CD8-positive, alpha-beta memory T cell (primary cell): ENCODE results near the gene PARD3. TPM values are rescaled to one million over a fixed set of nuclear protein-coding genes. Genes with fewer than 3 reads are reported as not detected.

ENCODE experiments used
- CTCF ChIA-PET: fragments of 350-600 bp; sonication (Branson Sonifier 250); formaldehyde crosslinking; loops from one replicate; lab custom pipeline; 2021; ENCODE audit warnings: antibody characterized with exemption; lab: Charles Lee
- POLR2A ChIA-PET: fragments of 350-600 bp; sonication (Branson Sonifier 250); formaldehyde crosslinking; loops from one replicate; lab custom pipeline; 2021; ENCODE audit warnings: antibody characterized with exemption; lab: Charles Lee
- DNase-seq, 5 donors: peaks; one replicate each; pipeline versions ENCODE4 v3.0.0 to v3.0.0-alpha.2; 2020 to 2022; ENCODE audit warnings: mixed read lengths in 1 of 5
- H3K27ac ChIP-seq: one replicate; pipeline ENCODE4 v1.7.0; 2013; ENCODE audit warnings: low read depth, mild to moderate bottlenecking, low read length, moderate library complexity
- H3K27me3 ChIP-seq: 2 replicates; pipeline ENCODE4 v1.7.0; 2013; ENCODE audit warnings: low read length, mild to moderate bottlenecking; ENCODE audit not compliant: insufficient read depth, poor library complexity, severe bottlenecking
- H3K36me3 ChIP-seq: 2 replicates; pipeline ENCODE4 v1.7.0; 2013; ENCODE audit warnings: mild to moderate bottlenecking, low read length, moderate library complexity; ENCODE audit not compliant: insufficient read depth
- H3K4me1 ChIP-seq: 2 replicates; pipeline ENCODE4 v1.7.0; 2013; ENCODE audit warnings: mild to moderate bottlenecking, low read length, moderate library complexity; ENCODE audit not compliant: insufficient read depth
- H3K4me3 ChIP-seq: 2 replicates; pipeline ENCODE4 v1.7.0; 2013; ENCODE audit warnings: mild to moderate bottlenecking, low read length
- H3K9me3 ChIP-seq: 2 replicates; pipeline ENCODE4 v1.7.0; 2013; ENCODE audit warnings: mild to moderate bottlenecking, low read length
- H3K27ac Mint-ChIP-seq, 8 donors: one replicate each; pipeline ENCODE4 v1.8.0; 2020 to 2021; ENCODE audit warnings: mixed read lengths in 8 of 8, mild to moderate bottlenecking in 6 of 8, inconsistent platforms in 3 of 8, moderate library complexity in 3 of 8
- H3K27me3 Mint-ChIP-seq, 2 donors: one replicate each; pipeline ENCODE4 v1.8.0; 2020 to 2021; ENCODE audit warnings: mixed read lengths in 2 of 2, mild to moderate bottlenecking in 1 of 2, moderate library complexity in 1 of 2
- H3K36me3 Mint-ChIP-seq, 3 donors: one replicate each; pipeline ENCODE4 v1.8.0; 2020 to 2021; ENCODE audit warnings: mixed read lengths in 3 of 3, inconsistent platforms in 1 of 3, mild to moderate bottlenecking in 1 of 3
- H3K4me1 Mint-ChIP-seq, 3 donors: one replicate each; pipeline ENCODE4 v1.8.0; 2020 to 2021; ENCODE audit warnings: mixed read lengths in 3 of 3, inconsistent platforms in 1 of 3, mild to moderate bottlenecking in 1 of 3
- H3K4me3 Mint-ChIP-seq, 7 donors: one replicate each; pipeline ENCODE4 v1.8.0; 2020 to 2021; ENCODE audit warnings: mixed read lengths in 7 of 7, mild to moderate bottlenecking in 6 of 7, moderate library complexity in 4 of 7, inconsistent platforms in 2 of 7
- H3K9me3 Mint-ChIP-seq, 5 donors: one replicate each; pipeline ENCODE4 v1.8.0; 2020 to 2022; ENCODE audit warnings: mixed read lengths in 5 of 5, mild to moderate bottlenecking in 3 of 5, moderate library complexity in 2 of 5, inconsistent platforms in 1 of 5
- polyA plus RNA-seq: library from polyadenylated mRNA; unstranded; fragments of 300-500 nt; fragmentation: Illumina TruSeq; gene quantifications from one replicate; pipeline ENCODE4 v1.2.3, GENCODE V29; 2021
- total RNA-seq, 2 experiments: library from RNA; stranded (reverse); gene quantifications; one replicate each; pipeline ENCODE4 v1.2.3, GENCODE V29; 2021

PARD3 gene
- total and polyA plus RNA-seq, 3 experiments from 2014 or later, result 0.27 to 0.46 TPM; not detected in 1

- H3K9me3 ChIP-seq, result no peaks in the 10 kb centered on the region
- no peaks in the 10 kb centered on the region for H3K27me3 Mint-ChIP-seq
- H3K4me3 ChIP-seq, result no peak overlapping the region
- no peaks in the 10 kb centered on the region for H3K4me1 ChIP-seq
- no peaks in the 10 kb centered on the region for H3K36me3 ChIP-seq
- H3K9me3 Mint-ChIP-seq, result peaks cover 0 to 4% (median 0%) of the 10 kb centered on the region in 5 donors
- no peaks in the 10 kb centered on the region for H3K27me3 ChIP-seq
- H3K36me3 Mint-ChIP-seq, result no peaks in the 10 kb centered on the region
- CTCF ChIA-PET, result no interaction called here
- POLR2A ChIA-PET, result no interaction called here
- H3K4me1 Mint-ChIP-seq, result no peaks in the 10 kb centered on the region
- no peak overlapping the region for H3K4me3 Mint-ChIP-seq
- no peak overlapping the region for H3K27ac ChIP-seq
- DNase-seq, result no peak
- H3K27ac Mint-ChIP-seq, result no peak overlapping the region
Measured at GRCh38 chr10:34147641-34148304, 667.3 kb downstream of the PARD3 start.

DNA sequence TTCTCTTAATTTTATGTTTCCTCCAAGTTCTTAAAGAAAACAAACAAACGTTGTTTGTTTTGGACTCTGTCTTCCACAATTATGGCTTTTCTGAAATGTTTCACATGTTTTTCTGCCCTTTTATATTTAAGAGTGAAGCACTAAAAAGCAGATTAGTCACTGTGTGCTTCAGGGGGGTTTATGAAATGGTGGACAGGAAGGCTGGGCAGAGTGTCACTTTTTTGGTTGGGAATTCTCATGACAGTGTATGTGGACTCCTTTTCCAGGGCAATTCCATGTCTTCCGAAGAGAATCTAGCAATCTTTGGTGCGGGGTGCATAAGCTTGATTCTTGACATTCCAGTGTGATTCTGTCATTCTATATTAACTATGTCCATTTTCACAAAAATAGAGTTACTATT lies 669.4 kb downstream of the PARD3 start:
- POLR2A ChIA-PET, result no interaction called here
- Histone ChIP-seq H3K36me3 (no peaks in the 10 kb centered on the region), H3K9me3 (no peaks in the 10 kb centered on the region), H3K27ac (no peak overlapping the region), H3K27me3 (no peaks in the 10 kb centered on the region), H3K4me3 (no peak overlapping the region), H3K4me1 (no peaks in the 10 kb centered on the region)
- H3K27me3 Mint-ChIP-seq, result no peaks in the 10 kb centered on the region
- DNase-seq, result no peak
- CTCF ChIA-PET, result no interaction called here
- peak overlapping the region in 1 of 8 donors; percentile 13 for H3K27ac Mint-ChIP-seq
- peaks cover 0 to 3% (median 0%) of the 10 kb centered on the region in 3 donors for H3K36me3 Mint-ChIP-seq
- H3K9me3 Mint-ChIP-seq, result peaks cover 0 to 6% (median 0%) of the 10 kb centered on the region in 5 donors
- H3K4me1 Mint-ChIP-seq, result no peaks in the 10 kb centered on the region
- H3K4me3 Mint-ChIP-seq, result no peak overlapping the region

DNA sequence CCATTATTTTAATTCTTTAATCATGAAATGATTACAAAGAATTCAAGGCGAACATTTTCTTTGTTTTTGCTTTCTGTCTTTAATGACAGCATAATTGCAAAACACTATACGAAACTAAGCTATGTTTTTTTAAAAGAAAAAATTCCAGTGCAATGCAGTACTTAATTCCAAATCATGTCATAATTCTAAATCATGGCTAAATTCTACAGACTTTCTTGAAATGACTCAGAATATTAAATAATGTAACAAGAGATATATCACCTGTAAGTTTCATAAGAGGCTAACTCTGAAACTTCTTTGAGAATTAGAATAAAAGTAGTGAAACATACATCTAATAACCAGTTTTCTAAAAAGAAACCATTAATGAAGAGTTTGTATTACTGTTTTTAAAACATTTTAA lies 671.6 kb downstream of the PARD3 start:
- Mint-ChIP-seq H3K27ac (no peak overlapping the region), H3K36me3 (peaks cover 0 to 3% (median 0%) of the 10 kb centered on the region in 3 donors), H3K4me3 (no peak overlapping the region), H3K4me1 (no peaks in the 10 kb centered on the region), H3K27me3 (no peaks in the 10 kb centered on the region), H3K9me3 (peaks cover 0 to 6% (median 0%) of the 10 kb centered on the region in 5 donors)
- Histone ChIP-seq H3K36me3 (no peaks in the 10 kb centered on the region), H3K4me3 (no peak overlapping the region), H3K27me3 (no peaks in the 10 kb centered on the region), H3K4me1 (no peaks in the 10 kb centered on the region), H3K27ac (no peak overlapping the region), H3K9me3 (no peaks in the 10 kb centered on the region)
- CTCF ChIA-PET, result no interaction called here
- POLR2A ChIA-PET, result no interaction called here
- no peak for DNase-seq

DNA sequence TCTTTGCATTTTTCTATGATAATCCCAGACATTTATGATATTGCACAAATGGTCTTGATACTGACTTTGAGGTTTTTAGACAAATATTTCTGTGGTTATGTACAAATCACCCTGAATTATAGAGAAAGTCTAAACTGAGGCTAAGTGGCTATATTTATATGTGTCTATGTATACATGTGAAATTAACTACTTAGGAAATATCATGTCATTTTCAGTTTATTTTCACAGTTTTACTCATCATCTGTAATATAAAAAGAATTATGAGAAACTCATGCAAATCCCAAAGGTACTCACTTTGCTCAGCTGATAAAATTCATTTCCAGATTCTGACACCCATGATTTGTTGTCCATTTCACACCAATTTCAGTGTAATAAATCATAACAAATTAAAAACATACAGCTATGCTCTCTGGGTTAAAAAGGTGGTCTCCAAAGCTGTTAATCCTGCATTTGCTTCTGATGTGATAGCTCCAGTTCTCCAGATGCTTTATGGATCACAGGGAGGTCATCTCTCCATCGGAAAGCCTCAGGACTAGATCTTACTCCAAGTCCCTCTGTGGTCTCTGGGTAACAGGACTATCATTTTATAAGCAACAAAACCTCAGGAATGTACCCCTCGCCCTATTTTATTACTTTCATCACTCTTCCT lies 673.9 kb downstream of the PARD3 start:
- H3K4me1 Mint-ChIP-seq, result no peaks in the 10 kb centered on the region
- POLR2A ChIA-PET, result no interaction called here
- no peaks in the 10 kb centered on the region for H3K4me1 ChIP-seq
- peaks cover 0 to 6% (median 0%) of the 10 kb centered on the region in 5 donors for H3K9me3 Mint-ChIP-seq
- no peaks in the 10 kb centered on the region for H3K27me3 Mint-ChIP-seq
- CTCF ChIA-PET, result no interaction called here
- no peak for DNase-seq
- no peak overlapping the region for H3K4me3 ChIP-seq
- H3K4me3 Mint-ChIP-seq, result no peak overlapping the region
- no peak overlapping the region for H3K27ac Mint-ChIP-seq
- H3K27me3 ChIP-seq, result no peaks in the 10 kb centered on the region
- H3K36me3 ChIP-seq, result no peaks in the 10 kb centered on the region
- no peaks in the 10 kb centered on the region for H3K9me3 ChIP-seq
- peaks cover 0 to 3% (median 0%) of the 10 kb centered on the region in 3 donors for H3K36me3 Mint-ChIP-seq
- H3K27ac ChIP-seq, result no peak overlapping the region

GRCh38 chr10:34139559-34139958 lies 675.5 kb downstream of the PARD3 start:
- H3K27me3 ChIP-seq, result no peaks in the 10 kb centered on the region
- Mint-ChIP-seq H3K27ac (no peak overlapping the region), H3K4me1 (no peaks in the 10 kb centered on the region), H3K4me3 (no peak overlapping the region), H3K27me3 (no peaks in the 10 kb centered on the region), H3K36me3 (peaks cover 0 to 3% (median 0%) of the 10 kb centered on the region in 3 donors), H3K9me3 (peaks cover 0 to 6% (median 0%) of the 10 kb centered on the region in 5 donors)
- H3K9me3 ChIP-seq, result no peaks in the 10 kb centered on the region
- no peaks in the 10 kb centered on the region for H3K4me1 ChIP-seq
- H3K36me3 ChIP-seq, result no peaks in the 10 kb centered on the region
- no peak overlapping the region for H3K4me3 ChIP-seq
- DNase-seq, result no peak
- no peak overlapping the region for H3K27ac ChIP-seq
- POLR2A ChIA-PET, result no interaction called here
- CTCF ChIA-PET, result no interaction called here

GRCh38 chr10:34137955-34138354 lies 677.1 kb downstream of the PARD3 start:
- Histone ChIP-seq H3K9me3 (no peaks in the 10 kb centered on the region), H3K4me1 (no peaks in the 10 kb centered on the region), H3K36me3 (no peaks in the 10 kb centered on the region), H3K4me3 (no peak overlapping the region), H3K27ac (no peak overlapping the region), H3K27me3 (no peaks in the 10 kb centered on the region)
- Mint-ChIP-seq H3K4me1 (no peaks in the 10 kb centered on the region), H3K27ac (no peak overlapping the region), H3K4me3 (no peak overlapping the region), H3K36me3 (peaks cover 0 to 3% (median 0%) of the 10 kb centered on the region in 3 donors), H3K27me3 (no peaks in the 10 kb centered on the region), H3K9me3 (peaks cover 0 to 3% (median 0%) of the 10 kb centered on the region in 5 donors)
- no peak for DNase-seq
- POLR2A ChIA-PET, result no interaction called here
- CTCF ChIA-PET, result no interaction called here

- DNase-seq, result no peak
- POLR2A ChIA-PET, result no interaction called here
- no peaks in the 10 kb centered on the region for H3K9me3 ChIP-seq
- no peaks in the 10 kb centered on the region for H3K4me1 ChIP-seq
- Mint-ChIP-seq H3K36me3 (peaks cover 0 to 3% (median 0%) of the 10 kb centered on the region in 3 donors), H3K27me3 (no peaks in the 10 kb centered on the region), H3K4me1 (no peaks in the 10 kb centered on the region), H3K9me3 (no peaks in the 10 kb centered on the region), H3K27ac (no peak overlapping the region), H3K4me3 (no peak overlapping the region)
- H3K27ac ChIP-seq, result no peak overlapping the region
- CTCF ChIA-PET, result no interaction called here
- no peaks in the 10 kb centered on the region for H3K36me3 ChIP-seq
- H3K4me3 ChIP-seq, result no peak overlapping the region
- no peaks in the 10 kb centered on the region for H3K27me3 ChIP-seq
Measured at GRCh38 chr10:34137201-34137600, 677.9 kb downstream of the PARD3 start.

GRCh38 chr10:34135515-34135914 lies 679.6 kb downstream of the PARD3 start:
- ChIA-PET CTCF (no interaction called here), POLR2A (no interaction called here)
- Histone ChIP-seq H3K36me3 (no peaks in the 10 kb centered on the region), H3K4me1 (no peaks in the 10 kb centered on the region), H3K4me3 (no peak overlapping the region), H3K27ac (no peak overlapping the region), H3K9me3 (no peaks in the 10 kb centered on the region), H3K27me3 (no peaks in the 10 kb centered on the region)
- DNase-seq, result no peak
- H3K27me3 Mint-ChIP-seq, result no peaks in the 10 kb centered on the region
- no peaks in the 10 kb centered on the region for H3K36me3 Mint-ChIP-seq
- no peak overlapping the region for H3K27ac Mint-ChIP-seq
- H3K4me1 Mint-ChIP-seq, result no peaks in the 10 kb centered on the region
- no peak overlapping the region for H3K4me3 Mint-ChIP-seq
- no peaks in the 10 kb centered on the region for H3K9me3 Mint-ChIP-seq
